Liver (tissue), 9 donors: ENCODE results near the gene POC1A. TPM values are rescaled to one million over a fixed set of nuclear protein-coding genes. Genes with fewer than 3 reads are reported as not detected.

Experiments used
- DNase-seq: peaks from one replicate; pipeline ENCODE4 v3.0.0-alpha.2; 2017; ENCODE audit warnings: low spot score
- H3K27ac ChIP-seq, 2 donors: one replicate each; pipeline ENCODE4 v1.7.0; 2013; ENCODE audit warnings: inconsistent platforms in 2 of 2, low read length in 2 of 2, control low read depth in 1 of 2, low read depth in 1 of 2, mild to moderate bottlenecking in 1 of 2
- H3K27me3 ChIP-seq, 4 donors: one replicate each; pipeline versions ENCODE4 v1.6.1 to v1.7.0; 2013; ENCODE audit warnings: low read length in 3 of 4, inconsistent platforms in 1 of 4, mild to moderate bottlenecking in 1 of 4, moderate library complexity in 1 of 4; ENCODE audit not compliant: control insufficient read depth in 4 of 4, insufficient read depth in 4 of 4
- H3K36me3 ChIP-seq, 4 donors: one replicate each; pipeline versions ENCODE4 v1.6.1 to v1.7.0; 2013; ENCODE audit warnings: low read length in 3 of 4, mild to moderate bottlenecking in 3 of 4, low read depth in 1 of 4, moderate library complexity in 1 of 4; ENCODE audit not compliant: control insufficient read depth in 4 of 4, insufficient read depth in 3 of 4
- H3K4me1 ChIP-seq, 4 donors: one replicate each; pipeline versions ENCODE4 v1.6.1 to v1.7.0; 2013; ENCODE audit warnings: low read length in 3 of 4, mild to moderate bottlenecking in 3 of 4, moderate library complexity in 1 of 4; ENCODE audit not compliant: control insufficient read depth in 4 of 4, insufficient read depth in 4 of 4
- H3K4me3 ChIP-seq, 3 donors: one replicate each; pipeline versions ENCODE4 v1.6.1 to v1.7.0; 2013; ENCODE audit warnings: low read length in 3 of 3, control low read depth in 1 of 3, low read depth in 1 of 3, mild to moderate bottlenecking in 1 of 3
- H3K9ac ChIP-seq, 2 donors: one replicate each; pipeline ENCODE4 v1.7.0; 2013; ENCODE audit warnings: low read length in 2 of 2, mild to moderate bottlenecking in 2 of 2, moderate library complexity in 2 of 2, control low read depth in 1 of 2, low read depth in 1 of 2
- H3K9me3 ChIP-seq, 4 donors: one replicate each; pipeline versions ENCODE4 v1.6.1 to v1.7.0; 2013; ENCODE audit warnings: low read length in 3 of 4; ENCODE audit not compliant: control insufficient read depth in 4 of 4
- EGR1 ChIP-seq, 2 donors: IDR thresholded peaks; 2 replicates each; pipeline ENCODE4 v1.6.1; 2016 to 2018; ENCODE audit warnings: antibody characterized with exemption in 2 of 2, low read depth in 2 of 2
- FOXA1 ChIP-seq: IDR thresholded peaks from 2 replicates; pipeline ENCODE4 v1.6.1; 2016; ENCODE audit warnings: antibody characterized with exemption
- GABPA ChIP-seq, 2 donors: IDR thresholded peaks in 1 of 2; conservative IDR thresholded peaks in 1 of 2; 2 replicates each; pipeline ENCODE4 v1.6.1; 2016; ENCODE audit warnings: antibody characterized with exemption in 2 of 2, mild to moderate bottlenecking in 1 of 2, moderate library complexity in 1 of 2
- HNF4A ChIP-seq, 2 donors: conservative IDR thresholded peaks; 2 replicates each; pipeline ENCODE4 v1.6.1; 2016; ENCODE audit warnings: antibody characterized with exemption in 2 of 2, mild to moderate bottlenecking in 2 of 2
- HNF4G ChIP-seq: IDR thresholded peaks from 2 replicates; pipeline ENCODE4 v1.6.1; 2016; ENCODE audit warnings: antibody characterized with exemption
- JUND ChIP-seq, 2 donors: IDR thresholded peaks; 2 replicates each; pipeline ENCODE4 v1.6.1; 2016; ENCODE audit warnings: antibody characterized with exemption in 2 of 2
- MAX ChIP-seq: IDR thresholded peaks from 2 replicates; pipeline ENCODE4 v1.6.1; 2016; ENCODE audit warnings: antibody characterized with exemption
- NR2F2 ChIP-seq: IDR thresholded peaks from 2 replicates; pipeline ENCODE4 v1.6.1; 2016; ENCODE audit warnings: antibody characterized with exemption
- RAD21 ChIP-seq, 2 donors: IDR thresholded peaks; 2 replicates each; pipeline ENCODE4 v1.6.1; 2016; ENCODE audit warnings: antibody characterized with exemption in 2 of 2, mild to moderate bottlenecking in 2 of 2
- RXRA ChIP-seq, 2 donors: IDR thresholded peaks; 2 replicates each; pipeline ENCODE4 v1.6.1; 2017 to 2018; ENCODE audit warnings: antibody characterized with exemption in 2 of 2, mild to moderate bottlenecking in 1 of 2
- SP1 ChIP-seq: IDR thresholded peaks from 2 replicates; pipeline ENCODE4 v1.6.1; 2018; ENCODE audit warnings: antibody characterized with exemption, mild to moderate bottlenecking
- TAF1 ChIP-seq: conservative IDR thresholded peaks from 2 replicates; pipeline ENCODE4 v1.6.1; 2016; ENCODE audit warnings: antibody characterized with exemption, mild to moderate bottlenecking
- YY1 ChIP-seq: IDR thresholded peaks from 2 replicates; pipeline ENCODE4 v1.6.1; 2016; ENCODE audit warnings: antibody characterized with exemption, mild to moderate bottlenecking
- WGBS: extraction: QIAGEN DNeasy Blood & Tissue Kit; methylation state at CpG from one replicate; pipeline ENCODE4 v1.1.7; 2013; 5-methylcytosine and 5-hydroxymethylcytosine counted together
- polyA plus RNA-seq, 2 donors: library from polyadenylated mRNA; stranded (reverse) in 1 of 2; unstranded in 1 of 2; fragments of 200-250 nt in 1 of 2; fragments of >200 nt in 1 of 2; fragmentation: Nextera tagmentation in 1 of 2; extraction: Ambion mirVana in 1 of 2; gene quantifications; one replicate each; pipeline versions ENCODE4 v1.2.1 to v1.2.3, GENCODE V29; 2013 to 2015
- total RNA-seq, 2 donors: library from RNA; depleted of rRNA; stranded (reverse); fragments of >200 nt; gene quantifications; one replicate each; pipeline ENCODE4 v1.2.3, GENCODE V29; 2014
- TF ChIP-seq, protein P1 (sequence below): IDR thresholded peaks from 2 replicates; pipeline ENCODE4 v1.6.1; 2016; ENCODE audit warnings: antibody characterized with exemption, mild to moderate bottlenecking
- TF ChIP-seq, protein P2 (sequence below): IDR thresholded peaks from 2 replicates; pipeline ENCODE4 v1.6.1; 2016; ENCODE audit warnings: antibody characterized with exemption
- TF ChIP-seq, protein P3 (sequence below): fragments of 150-350 bp; IDR thresholded peaks from 2 replicates; pipeline ENCODE4 v1.5.1; 2017; ENCODE audit warnings: improper control_type of control experiment, low read depth, low read length; ENCODE audit not compliant: missing input control
- donor health status: healthy.
- donor health status: healthy.
- donor health status: healthy.
- donor health status: healthy.
- donor health status: healthy.

POC1A gene
- total and polyA plus RNA-seq, 4 donors = 1.4 to 12.7 (median 4.8) TPM

DNA sequence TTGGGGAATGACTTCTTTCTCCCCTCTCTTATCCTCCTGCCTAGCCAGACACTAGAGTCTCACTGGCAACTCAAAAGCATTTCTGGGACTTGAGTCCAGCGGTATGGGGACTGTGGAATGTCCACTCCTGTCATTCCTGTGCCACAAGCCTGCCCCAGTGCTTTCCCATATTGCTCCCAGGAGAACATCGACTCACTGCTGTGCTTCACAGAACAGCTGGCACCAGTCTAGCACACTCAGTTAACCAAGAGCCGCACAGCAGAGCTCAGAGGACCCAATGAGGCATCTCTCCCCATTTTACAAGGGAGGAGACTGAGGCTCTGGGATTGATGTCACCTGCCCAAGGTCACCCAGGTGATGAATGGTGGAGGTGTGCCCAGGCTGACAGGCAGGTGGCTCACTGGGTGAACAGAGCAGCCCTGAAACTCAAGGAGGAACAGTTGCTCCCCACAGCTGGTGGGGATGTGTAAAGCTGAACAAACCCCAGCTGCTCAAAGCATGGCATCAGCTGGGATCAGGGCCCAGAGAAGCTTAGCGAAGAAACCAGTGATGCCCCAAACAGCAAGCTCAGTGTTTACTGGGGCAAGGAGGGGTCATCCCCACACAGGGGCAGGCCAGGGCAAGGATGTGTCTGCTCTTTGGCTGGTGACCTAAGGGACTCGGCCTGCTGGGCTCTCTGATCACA lies 62.5 kb downstream of the POC1A start:
- no peak overlapping the region for H3K9ac ChIP-seq
- H3K9me3 ChIP-seq = no peaks in the 10 kb centered on the region
- no peaks in the 10 kb centered on the region for H3K36me3 ChIP-seq
- no peaks in the 10 kb centered on the region for H3K27me3 ChIP-seq
- peaks cover 4 to 10% (median 7%) of the 10 kb centered on the region in 4 donors for H3K4me1 ChIP-seq
- TF ChIP-seq, protein P1, sequence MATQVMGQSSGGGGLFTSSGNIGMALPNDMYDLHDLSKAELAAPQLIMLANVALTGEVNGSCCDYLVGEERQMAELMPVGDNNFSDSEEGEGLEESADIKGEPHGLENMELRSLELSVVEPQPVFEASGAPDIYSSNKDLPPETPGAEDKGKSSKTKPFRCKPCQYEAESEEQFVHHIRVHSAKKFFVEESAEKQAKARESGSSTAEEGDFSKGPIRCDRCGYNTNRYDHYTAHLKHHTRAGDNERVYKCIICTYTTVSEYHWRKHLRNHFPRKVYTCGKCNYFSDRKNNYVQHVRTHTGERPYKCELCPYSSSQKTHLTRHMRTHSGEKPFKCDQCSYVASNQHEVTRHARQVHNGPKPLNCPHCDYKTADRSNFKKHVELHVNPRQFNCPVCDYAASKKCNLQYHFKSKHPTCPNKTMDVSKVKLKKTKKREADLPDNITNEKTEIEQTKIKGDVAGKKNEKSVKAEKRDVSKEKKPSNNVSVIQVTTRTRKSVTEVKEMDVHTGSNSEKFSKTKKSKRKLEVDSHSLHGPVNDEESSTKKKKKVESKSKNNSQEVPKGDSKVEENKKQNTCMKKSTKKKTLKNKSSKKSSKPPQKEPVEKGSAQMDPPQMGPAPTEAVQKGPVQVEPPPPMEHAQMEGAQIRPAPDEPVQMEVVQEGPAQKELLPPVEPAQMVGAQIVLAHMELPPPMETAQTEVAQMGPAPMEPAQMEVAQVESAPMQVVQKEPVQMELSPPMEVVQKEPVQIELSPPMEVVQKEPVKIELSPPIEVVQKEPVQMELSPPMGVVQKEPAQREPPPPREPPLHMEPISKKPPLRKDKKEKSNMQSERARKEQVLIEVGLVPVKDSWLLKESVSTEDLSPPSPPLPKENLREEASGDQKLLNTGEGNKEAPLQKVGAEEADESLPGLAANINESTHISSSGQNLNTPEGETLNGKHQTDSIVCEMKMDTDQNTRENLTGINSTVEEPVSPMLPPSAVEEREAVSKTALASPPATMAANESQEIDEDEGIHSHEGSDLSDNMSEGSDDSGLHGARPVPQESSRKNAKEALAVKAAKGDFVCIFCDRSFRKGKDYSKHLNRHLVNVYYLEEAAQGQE = no peak
- TF ChIP-seq, protein P2, sequence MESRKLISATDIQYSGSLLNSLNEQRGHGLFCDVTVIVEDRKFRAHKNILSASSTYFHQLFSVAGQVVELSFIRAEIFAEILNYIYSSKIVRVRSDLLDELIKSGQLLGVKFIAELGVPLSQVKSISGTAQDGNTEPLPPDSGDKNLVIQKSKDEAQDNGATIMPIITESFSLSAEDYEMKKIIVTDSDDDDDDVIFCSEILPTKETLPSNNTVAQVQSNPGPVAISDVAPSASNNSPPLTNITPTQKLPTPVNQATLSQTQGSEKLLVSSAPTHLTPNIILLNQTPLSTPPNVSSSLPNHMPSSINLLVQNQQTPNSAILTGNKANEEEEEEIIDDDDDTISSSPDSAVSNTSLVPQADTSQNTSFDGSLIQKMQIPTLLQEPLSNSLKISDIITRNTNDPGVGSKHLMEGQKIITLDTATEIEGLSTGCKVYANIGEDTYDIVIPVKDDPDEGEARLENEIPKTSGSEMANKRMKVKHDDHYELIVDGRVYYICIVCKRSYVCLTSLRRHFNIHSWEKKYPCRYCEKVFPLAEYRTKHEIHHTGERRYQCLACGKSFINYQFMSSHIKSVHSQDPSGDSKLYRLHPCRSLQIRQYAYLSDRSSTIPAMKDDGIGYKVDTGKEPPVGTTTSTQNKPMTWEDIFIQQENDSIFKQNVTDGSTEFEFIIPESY = no peak
- TF ChIP-seq NR2F2 (no peak), JUND (IDR thresholded peaks at IDR 0.05) (no peak), SP1 (no peak), FOXA1 (no peak), YY1 (no peak), RXRA (IDR thresholded peaks at IDR 0.05) (no peak), HNF4A (conservative IDR thresholded peaks at IDR 0.05) (no peak), MAX (no peak), RAD21 (IDR thresholded peaks at IDR 0.05) (no peak), GABPA (IDR thresholded peaks at IDR 0.05 in 1 of 2, conservative IDR thresholded peaks at IDR 0.05 in 1 of 2) (no peak)
- H3K4me3 ChIP-seq = no peak overlapping the region
- DNase-seq = no peak
- WGBS = 92% methylated on average over 5 of the region's 5 CpGs
- H3K27ac ChIP-seq = no peak overlapping the region

- Histone ChIP-seq H3K4me3 (no peak overlapping the region), H3K9ac (no peak overlapping the region), H3K27ac (no peak overlapping the region), H3K27me3 (no peaks in the 10 kb centered on the region), H3K36me3 (no peaks in the 10 kb centered on the region), H3K4me1 (peaks cover 4 to 10% (median 7%) of the 10 kb centered on the region in 4 donors), H3K9me3 (no peaks in the 10 kb centered on the region)
- WGBS = 94% methylated on average over 8 of the region's 8 CpGs
- no peak for DNase-seq
- TF ChIP-seq, protein P3, sequence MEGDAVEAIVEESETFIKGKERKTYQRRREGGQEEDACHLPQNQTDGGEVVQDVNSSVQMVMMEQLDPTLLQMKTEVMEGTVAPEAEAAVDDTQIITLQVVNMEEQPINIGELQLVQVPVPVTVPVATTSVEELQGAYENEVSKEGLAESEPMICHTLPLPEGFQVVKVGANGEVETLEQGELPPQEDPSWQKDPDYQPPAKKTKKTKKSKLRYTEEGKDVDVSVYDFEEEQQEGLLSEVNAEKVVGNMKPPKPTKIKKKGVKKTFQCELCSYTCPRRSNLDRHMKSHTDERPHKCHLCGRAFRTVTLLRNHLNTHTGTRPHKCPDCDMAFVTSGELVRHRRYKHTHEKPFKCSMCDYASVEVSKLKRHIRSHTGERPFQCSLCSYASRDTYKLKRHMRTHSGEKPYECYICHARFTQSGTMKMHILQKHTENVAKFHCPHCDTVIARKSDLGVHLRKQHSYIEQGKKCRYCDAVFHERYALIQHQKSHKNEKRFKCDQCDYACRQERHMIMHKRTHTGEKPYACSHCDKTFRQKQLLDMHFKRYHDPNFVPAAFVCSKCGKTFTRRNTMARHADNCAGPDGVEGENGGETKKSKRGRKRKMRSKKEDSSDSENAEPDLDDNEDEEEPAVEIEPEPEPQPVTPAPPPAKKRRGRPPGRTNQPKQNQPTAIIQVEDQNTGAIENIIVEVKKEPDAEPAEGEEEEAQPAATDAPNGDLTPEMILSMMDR = no peak
- TF ChIP-seq RXRA (IDR thresholded peaks at IDR 0.05) = no peak
- no peak for TF ChIP-seq FOXA1
- no peak for TF ChIP-seq YY1
- TF ChIP-seq, protein P1 = no peak
- TF ChIP-seq HNF4G = no peak
- no peak for TF ChIP-seq HNF4A (conservative IDR thresholded peaks at IDR 0.05)
- no peak for TF ChIP-seq SP1
- TF ChIP-seq TAF1 = no peak
- no peak for TF ChIP-seq MAX
- no peak for TF ChIP-seq EGR1 (IDR thresholded peaks at IDR 0.05; ENCODE audit: low read depth in 2 of 2)
- TF ChIP-seq, protein P2 = no peak
- TF ChIP-seq JUND (IDR thresholded peaks at IDR 0.05) = no peak
- TF ChIP-seq NR2F2 = no peak
These were observed 63.2 kb downstream of the POC1A start for GRCh38 chr3:52090933-52091468.
